ENCODE results near the gene AKAP13. TPM values are rescaled to one million over a fixed set of nuclear protein-coding genes. Genes with fewer than 3 reads are reported as not detected.

AKAP13 gene
- total RNA-seq, 6 donors from 2014 or later, result 329 to 1,278 (median 748) TPM

DNA sequence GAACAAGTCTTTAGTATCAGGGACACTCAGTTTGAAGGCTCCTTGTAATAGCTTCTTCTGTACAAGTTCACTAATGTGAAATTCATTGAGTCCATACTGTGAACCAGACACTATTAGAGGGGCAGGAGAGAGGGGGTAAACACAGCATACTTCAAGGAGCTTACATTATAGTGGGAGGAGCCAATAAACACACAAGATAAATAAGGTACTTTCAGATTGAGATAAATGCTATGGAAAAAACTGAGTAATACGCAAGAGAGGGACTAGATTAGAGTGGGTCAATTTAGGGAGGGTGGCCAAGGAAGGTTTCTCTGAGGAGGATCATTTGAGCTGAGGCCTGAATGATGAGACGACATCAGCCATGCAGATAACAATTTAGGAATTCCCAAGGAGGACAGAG lies 3.1 kb upstream of the AKAP13 start:
- TF ChIP-seq POLR2AphosphoS5 (IDR thresholded peaks at IDR 0.05) (no peak), POLR2A (IDR thresholded peaks at IDR 0.05) (no peak), EP300 (IDR thresholded peaks at IDR 0.05) (no peak)
- TF ChIP-seq, protein P1, sequence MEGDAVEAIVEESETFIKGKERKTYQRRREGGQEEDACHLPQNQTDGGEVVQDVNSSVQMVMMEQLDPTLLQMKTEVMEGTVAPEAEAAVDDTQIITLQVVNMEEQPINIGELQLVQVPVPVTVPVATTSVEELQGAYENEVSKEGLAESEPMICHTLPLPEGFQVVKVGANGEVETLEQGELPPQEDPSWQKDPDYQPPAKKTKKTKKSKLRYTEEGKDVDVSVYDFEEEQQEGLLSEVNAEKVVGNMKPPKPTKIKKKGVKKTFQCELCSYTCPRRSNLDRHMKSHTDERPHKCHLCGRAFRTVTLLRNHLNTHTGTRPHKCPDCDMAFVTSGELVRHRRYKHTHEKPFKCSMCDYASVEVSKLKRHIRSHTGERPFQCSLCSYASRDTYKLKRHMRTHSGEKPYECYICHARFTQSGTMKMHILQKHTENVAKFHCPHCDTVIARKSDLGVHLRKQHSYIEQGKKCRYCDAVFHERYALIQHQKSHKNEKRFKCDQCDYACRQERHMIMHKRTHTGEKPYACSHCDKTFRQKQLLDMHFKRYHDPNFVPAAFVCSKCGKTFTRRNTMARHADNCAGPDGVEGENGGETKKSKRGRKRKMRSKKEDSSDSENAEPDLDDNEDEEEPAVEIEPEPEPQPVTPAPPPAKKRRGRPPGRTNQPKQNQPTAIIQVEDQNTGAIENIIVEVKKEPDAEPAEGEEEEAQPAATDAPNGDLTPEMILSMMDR (IDR thresholded peaks at IDR 0.05), result no peak
- no peaks in the 10 kb centered on the region for H3K27me3 ChIP-seq
- ATAC-seq (ENCODE audit: low FRiP score in 2 of 2) (no peak), DNase-seq (no peak)
- H3K4me3 ChIP-seq, result no peak overlapping the region
- 97 to 100% methylated on average over 2 of the region's 2 CpGs for WGBS, 2 donors
- no peaks in the 10 kb centered on the region for H3K9me3 ChIP-seq
- no peaks in the 10 kb centered on the region for H3K36me3 ChIP-seq
- H3K4me1 ChIP-seq, result peaks cover 1 to 12% (median 7%) of the 10 kb centered on the region in 4 donors
- H3K27ac ChIP-seq, result no peak overlapping the region

DNA sequence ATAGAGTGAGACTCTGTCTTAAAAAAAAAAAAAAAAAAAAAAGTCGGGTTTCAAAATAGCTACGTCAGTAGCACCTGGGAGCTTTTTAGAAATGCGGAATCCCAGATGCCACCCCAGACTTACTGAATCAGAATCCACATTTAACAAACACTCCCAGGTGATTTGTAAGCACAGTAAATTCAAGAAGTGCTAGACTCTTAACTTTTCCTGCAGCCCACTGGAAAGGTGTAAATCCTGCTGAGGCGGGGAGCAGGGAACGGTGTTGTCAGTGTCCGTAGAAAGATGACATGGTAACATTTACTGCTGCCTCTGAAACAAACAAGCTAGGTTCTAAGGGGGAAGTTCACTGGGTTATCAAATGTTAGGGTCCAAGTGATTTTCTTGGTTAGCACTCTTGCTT lies 2.4 kb upstream of the AKAP13 start:
- Histone ChIP-seq H3K4me3 (no peak overlapping the region), H3K27ac (no peak overlapping the region), H3K36me3 (no peaks in the 10 kb centered on the region), H3K9me3 (no peaks in the 10 kb centered on the region), H3K27me3 (no peaks in the 10 kb centered on the region), H3K4me1 (peaks cover 8 to 20% (median 14%) of the 10 kb centered on the region in 4 donors)
- no peak for ATAC-seq (ENCODE audit: low FRiP score in 2 of 2)
- 93% methylated on average over 6 of the region's 6 CpGs for WGBS, 2 donors
- TF ChIP-seq EP300 (IDR thresholded peaks at IDR 0.05), result no peak
- TF ChIP-seq, protein P1 (IDR thresholded peaks at IDR 0.05), result no peak
- TF ChIP-seq POLR2A (IDR thresholded peaks at IDR 0.05), result no peak
- no peak for TF ChIP-seq POLR2AphosphoS5 (IDR thresholded peaks at IDR 0.05)
- DNase-seq, result no peak

DNA sequence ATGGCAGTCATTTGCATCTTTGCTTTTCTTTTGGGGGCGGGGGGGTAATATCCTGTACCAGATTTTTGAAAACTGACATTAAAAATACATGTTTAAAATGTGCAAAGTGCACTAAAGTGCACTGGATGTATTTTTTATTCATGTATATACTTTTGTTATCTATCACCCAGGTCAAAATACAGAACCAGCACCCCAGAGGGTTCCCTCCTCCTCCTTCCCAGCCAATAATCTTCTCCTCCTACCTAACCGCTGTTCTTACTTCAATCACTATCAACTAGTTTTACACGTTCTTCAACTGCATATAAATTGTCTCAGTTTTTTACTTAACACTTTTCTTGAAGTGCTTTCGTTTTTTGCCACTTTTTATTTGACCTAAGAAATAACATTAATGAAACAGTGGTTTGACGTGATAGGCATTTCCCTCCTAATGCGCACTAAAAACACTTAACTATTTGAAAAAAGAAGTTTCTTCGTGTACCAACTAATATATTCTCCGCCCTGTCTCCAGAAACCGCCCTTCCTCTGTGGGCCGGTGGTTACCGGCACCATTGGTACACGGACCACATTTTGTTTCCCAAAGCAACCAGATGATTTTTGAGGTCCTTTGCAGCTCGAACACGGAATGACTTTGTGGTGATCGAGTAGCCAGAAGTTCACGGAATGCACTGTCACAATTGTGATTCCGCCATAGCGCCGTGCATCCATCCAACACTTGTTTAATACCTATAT lies 836 bp upstream of the AKAP13 start:
- TF ChIP-seq EP300 (IDR thresholded peaks at IDR 0.05) (peak in 1 of 4 donors; percentile 3), POLR2AphosphoS5 (IDR thresholded peaks at IDR 0.05) (no peak), POLR2A (IDR thresholded peaks at IDR 0.05) (no peak)
- TF ChIP-seq, protein P1 (IDR thresholded peaks at IDR 0.05), result no peak
- no peaks in the 10 kb centered on the region for H3K27me3 ChIP-seq
- H3K27ac ChIP-seq, result peak overlapping the region; percentile 91 to 96 (median 94)
- DNase-seq (peak in 1 of 2 donors; percentile 26), ATAC-seq (ENCODE audit: low FRiP score in 2 of 2) (no peak)
- peaks cover 16 to 35% (median 25%) of the 10 kb centered on the region in 4 donors for H3K4me1 ChIP-seq
- H3K4me3 ChIP-seq, result peak overlapping the region; percentile 23 to 95 (median 82)
- no peaks in the 10 kb centered on the region for H3K9me3 ChIP-seq
- 6 to 8% methylated on average over 19 of the region's 19 CpGs for WGBS, 2 donors
- no peaks in the 10 kb centered on the region for H3K36me3 ChIP-seq

DNA sequence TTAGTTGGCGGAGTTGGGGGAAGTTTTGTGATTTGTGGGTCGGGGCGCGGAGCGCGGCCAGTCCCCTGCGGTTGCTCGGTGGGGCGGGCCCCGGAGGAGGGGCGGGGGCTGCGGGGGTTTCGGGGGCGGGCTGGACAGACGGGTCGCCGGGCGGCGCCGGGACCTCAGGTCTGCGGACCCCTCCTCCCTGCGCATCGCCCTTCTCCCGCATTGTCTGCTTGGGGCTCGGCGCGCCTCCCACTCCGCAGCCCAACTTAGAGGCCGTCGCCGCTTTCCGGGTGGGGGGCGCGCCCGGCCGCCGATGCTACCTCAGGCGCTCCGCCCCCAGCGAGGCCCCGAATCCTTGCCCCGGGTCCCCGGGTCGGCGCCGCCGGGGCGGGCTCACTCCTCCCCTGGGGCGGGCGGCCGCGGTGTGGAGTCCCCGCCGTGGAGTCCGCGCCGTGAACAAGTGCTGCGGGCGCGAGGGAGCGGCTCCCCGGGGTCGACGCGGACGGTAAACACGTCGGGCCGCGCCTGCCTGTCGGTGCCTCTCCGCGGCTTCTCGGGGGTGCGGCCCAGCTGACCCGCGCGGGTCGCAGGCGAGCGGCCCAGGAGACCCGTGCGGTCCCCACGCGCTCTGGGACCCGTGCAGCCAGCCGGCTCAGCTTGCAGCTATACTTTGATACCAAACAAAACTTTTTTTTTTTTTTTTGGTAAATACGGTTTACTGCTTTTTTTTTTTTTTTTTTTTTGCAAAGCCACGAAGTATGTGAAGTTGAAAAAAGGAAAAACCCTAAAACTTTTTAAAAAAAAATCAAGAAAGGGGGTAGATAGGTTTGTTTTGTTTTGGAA lies 624 bp downstream of the AKAP13 start:
- ATAC-seq (ENCODE audit: low FRiP score in 2 of 2), result peak; percentile 37 to 82
- Histone ChIP-seq H3K4me3 (peak overlapping the region; percentile 73 to 95 (median 92)), H3K36me3 (no peaks in the 10 kb centered on the region), H3K27me3 (no peaks in the 10 kb centered on the region), H3K27ac (peak overlapping the region; percentile 91 to 96 (median 94)), H3K9me3 (no peaks in the 10 kb centered on the region), H3K4me1 (peaks cover 20 to 41% (median 32%) of the 10 kb centered on the region in 4 donors)
- DNase-seq, result peak; percentile 59 to 94
- TF ChIP-seq POLR2AphosphoS5 (IDR thresholded peaks at IDR 0.05) (peak in 1 of 2 donors; percentile 23), POLR2A (IDR thresholded peaks at IDR 0.05) (peak in 2 of 4 donors; percentile 15 to 32), EP300 (IDR thresholded peaks at IDR 0.05) (no peak)
- TF ChIP-seq, protein P1 (IDR thresholded peaks at IDR 0.05), result no peak
- 0 to 3% methylated on average over 17 to 32 of the region's 89 CpGs for WGBS, 2 donors
